Body of pancreas (tissue), 4 donors: Measurements from ENCODE around the gene TMEM45A. TPM values are rescaled to one million over a fixed set of nuclear protein-coding genes. Genes with fewer than 3 reads are reported as not detected.
"Not testable (repeated sequence)": the region's sequence is repeated elsewhere in the genome, so short reads cannot be mapped to it uniquely, and the experiment has no call there.

Source experiments
- ATAC-seq: fragments of 150-250 bp; one replicate; pipeline ENCODE4 v1.9.1; 2016
- DNase-seq, 4 donors: peaks; one replicate each; pipeline ENCODE4 v3.0.0-alpha.2; 2019
- H3K27ac ChIP-seq, 4 donors: fragments of 200-600 bp; sonication (generic); 1 replicate in 3 of 4; 2 replicates in 1 of 4; pipeline versions ENCODE4 v1.5.1 to v1.6.1; 2016 to 2019; ENCODE audit warnings: mild to moderate bottlenecking in 1 of 4, mixed read lengths in 1 of 4, moderate library complexity in 1 of 4
- H3K27me3 ChIP-seq, 2 donors: fragments of 200-600 bp; sonication (generic); one replicate each; pipeline ENCODE4 v1.6.0; 2016; ENCODE audit warnings: mild to moderate bottlenecking in 1 of 2
- H3K36me3 ChIP-seq, 2 donors: fragments of 200-600 bp; sonication (generic); replicated peaks in 1 of 2; 2 replicates each; pipeline ENCODE4 v1.5.1; 2016; ENCODE audit warnings: low read depth in 2 of 2; ENCODE audit not compliant: insufficient read depth in 1 of 2
- H3K4me1 ChIP-seq: fragments of 200-600 bp; sonication (generic); one replicate; pipeline ENCODE4 v1.6.0; 2016
- H3K4me3 ChIP-seq, 2 donors: fragments of 200-600 bp; sonication (generic); 1 replicate in 1 of 2; 2 replicates in 1 of 2; pipeline ENCODE4 v1.5.1; 2016 to 2019
- H3K9me3 ChIP-seq, 3 donors: fragments of 200-600 bp; sonication (generic); 1 replicate in 2 of 3; 2 replicates in 1 of 3; pipeline ENCODE4 v1.5.1; 2016
- CTCF ChIP-seq, 7 experiments: fragments of 450-650 bp in 4 of 7; fragments of 200-600 bp in 3 of 7; sonication (generic) in 3 of 7; IDR thresholded peaks; one replicate each; pipeline ENCODE4 v1.5.1; 2016 to 2019; ENCODE audit warnings: antibody characterized with exemption in 7 of 7
- POLR2A ChIP-seq, 3 donors: fragments of 450-650 bp; IDR thresholded peaks; one replicate each; pipeline ENCODE4 v1.6.1; 2016; ENCODE audit warnings: antibody characterized with exemption in 3 of 3, mild to moderate bottlenecking in 2 of 3
- WGBS, 2 donors: methylation state at CpG; one replicate each; pipeline ENCODE4 v1.1.5; 2017; 5-methylcytosine and 5-hydroxymethylcytosine counted together
- intact Hi-C: fragments of 100-400 bp; cut with DNase I; formaldehyde crosslinking; loops from one replicate; pipeline ENCODE4 v1.15.1; 2023
- total RNA-seq, 2 donors: library from RNA; depleted of rRNA; stranded (reverse); fragments of >200 nt; gene quantifications; one replicate each; pipeline ENCODE4 v1.1.0, GENCODE V29; 2016

TMEM45A gene
- total RNA-seq, result 10 to 100 TPM; 13.7 to 24.1 TPM

GRCh38 chr3:100492059-100493006 lies at the start of gene TMEM45A:
TSS of gene TMEM45A (plus strand) at chr3:100492619. CDS start at chr3:100555212, 62,593 bp downstream.
- Histone ChIP-seq H3K4me3 (peak within 1 kb of the TSS; percentile 35 to 47), H3K27me3 (no peaks in the 10 kb centered on the region), H3K36me3 (no peaks in the 10 kb centered on the region), H3K9me3 (peaks cover 0 to 4% (median 0%) of the 10 kb centered on the region in 3 donors), H3K4me1 (peaks cover 11% of the 10 kb centered on the region), H3K27ac (peak within 1 kb of the TSS; percentile 40 to 89 (median 78))
- peak; percentile 96 to 98 (median 96) for DNase-seq
- TF ChIP-seq POLR2A (IDR thresholded peaks at IDR 0.05), result peak; percentile 75 to 93 (median 87)
- peak in 1 of 7 experiments; percentile 12 for TF ChIP-seq CTCF (IDR thresholded peaks at IDR 0.05)
- ATAC-seq, result peak; percentile 99
- WGBS, 2 donors, result 1 to 2% methylated on average over 24 to 56 of the region's 56 CpGs
- intact Hi-C loops, result no loop called here

GRCh38 chr3:100443690-100444089 lies 48.7 kb upstream of the TMEM45A start:
- no peak for ATAC-seq
- Histone ChIP-seq H3K4me1 (peaks cover 23% of the 10 kb centered on the region), H3K9me3 (no peaks in the 10 kb centered on the region), H3K36me3 (no peaks in the 10 kb centered on the region), H3K4me3 (no peak overlapping the region), H3K27ac (no peak overlapping the region), H3K27me3 (no peaks in the 10 kb centered on the region)
- DNase-seq, result no peak
- no peak for TF ChIP-seq POLR2A (IDR thresholded peaks at IDR 0.05)
- TF ChIP-seq CTCF (IDR thresholded peaks at IDR 0.05), result no peak
- intact Hi-C loops, result no loop called here

GRCh38 chr3:100447067-100447466 lies 45.4 kb upstream of the TMEM45A start:
- H3K36me3 ChIP-seq, H3K4me3 ChIP-seq, H3K27ac ChIP-seq, H3K9me3 ChIP-seq, ATAC-seq, DNase-seq, intact Hi-C loops, H3K27me3 ChIP-seq: not testable (repeated sequence)
- peaks cover 20% of the 10 kb centered on the region for H3K4me1 ChIP-seq
- WGBS, 2 donors, result 94 to 100% methylated on average over 3 of the region's 3 CpGs

GRCh38 chr3:100448079-100448478 lies 44.3 kb upstream of the TMEM45A start:
- no peaks in the 10 kb centered on the region for H3K36me3 ChIP-seq
- TF ChIP-seq POLR2A (IDR thresholded peaks at IDR 0.05) (no peak), CTCF (IDR thresholded peaks at IDR 0.05) (no peak)
- no peak for DNase-seq
- peaks cover 20% of the 10 kb centered on the region for H3K4me1 ChIP-seq
- H3K9me3 ChIP-seq, result no peaks in the 10 kb centered on the region
- H3K4me3 ChIP-seq, result no peak overlapping the region
- WGBS, 2 donors, result 36 to 53% methylated on average over 1 of the region's 1 CpG
- no peak overlapping the region for H3K27ac ChIP-seq
- H3K27me3 ChIP-seq, result no peaks in the 10 kb centered on the region
- intact Hi-C loops, result no loop called here
- ATAC-seq, result no peak

GRCh38 chr3:100449214-100449613 lies 43.2 kb upstream of the TMEM45A start:
- no peaks in the 10 kb centered on the region for H3K27me3 ChIP-seq
- no peaks in the 10 kb centered on the region for H3K9me3 ChIP-seq
- no peak for DNase-seq
- no peak overlapping the region for H3K4me3 ChIP-seq
- intact Hi-C loops, result no loop called here
- 19 to 41% methylated on average over 2 of the region's 2 CpGs for WGBS, 2 donors
- TF ChIP-seq POLR2A (IDR thresholded peaks at IDR 0.05) (no peak), CTCF (IDR thresholded peaks at IDR 0.05) (no peak)
- no peak overlapping the region for H3K27ac ChIP-seq
- no peaks in the 10 kb centered on the region for H3K36me3 ChIP-seq
- no peak for ATAC-seq
- peaks cover 20% of the 10 kb centered on the region for H3K4me1 ChIP-seq
